Measurements from ENCODE around the gene PLA2G1B.

DNA sequence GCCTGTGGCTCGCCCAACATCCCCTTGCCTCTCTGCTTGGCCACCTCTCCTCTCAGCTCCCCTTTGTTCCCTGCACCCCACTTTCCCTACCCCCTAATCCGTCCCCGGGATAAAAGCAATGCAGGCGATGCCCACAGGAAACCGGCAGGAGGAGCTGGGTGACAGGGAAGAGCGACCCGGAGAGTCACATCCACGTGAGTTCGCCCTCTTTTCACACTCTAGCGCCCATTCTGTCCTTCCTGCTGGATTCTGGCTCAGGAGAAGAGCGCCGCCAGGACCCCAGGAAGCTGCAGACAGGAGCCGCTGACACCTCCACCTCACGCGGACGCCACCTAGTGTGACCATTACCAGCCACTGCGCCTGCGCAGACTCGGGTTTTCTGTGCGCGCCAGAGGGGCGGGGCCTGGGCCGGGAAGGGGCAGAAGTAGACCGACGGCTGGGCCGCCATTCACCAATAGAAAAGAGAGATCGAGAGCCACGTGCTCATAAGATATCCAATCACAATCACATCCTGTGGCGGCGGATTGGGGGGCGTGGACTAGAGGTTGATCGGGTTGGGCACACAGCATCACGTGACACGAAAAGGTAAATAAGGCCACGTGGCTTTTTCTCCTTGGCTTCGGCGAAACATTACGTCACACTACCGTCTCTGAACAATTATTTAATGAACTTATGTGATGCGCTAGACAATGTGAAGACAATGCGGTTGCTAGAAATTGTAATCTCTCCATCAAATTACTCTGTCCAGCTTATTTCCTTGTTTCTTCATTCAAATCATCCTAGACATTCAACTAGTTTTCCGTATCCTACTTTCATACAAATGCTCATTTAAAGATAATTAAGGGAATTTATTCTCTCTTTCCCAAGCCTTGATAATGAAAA, 10.1 kb downstream of the PLA2G1B start:
- TF ChIP-seq CTCF (IDR thresholded peaks at IDR 0.05): peak in 1 of 3 donors; percentile 92
- TF ChIP-seq POLR2A (IDR thresholded peaks at IDR 0.05): peak in 1 of 2 donors; percentile 73

Measured in lower leg skin (tissue), 3 donors.